ENCODE data around the gene TRIM60.
"Not testable (repeated sequence)": the region's sequence is repeated elsewhere in the genome, so short reads cannot be mapped to it uniquely, and the experiment has no call there.

DNA sequence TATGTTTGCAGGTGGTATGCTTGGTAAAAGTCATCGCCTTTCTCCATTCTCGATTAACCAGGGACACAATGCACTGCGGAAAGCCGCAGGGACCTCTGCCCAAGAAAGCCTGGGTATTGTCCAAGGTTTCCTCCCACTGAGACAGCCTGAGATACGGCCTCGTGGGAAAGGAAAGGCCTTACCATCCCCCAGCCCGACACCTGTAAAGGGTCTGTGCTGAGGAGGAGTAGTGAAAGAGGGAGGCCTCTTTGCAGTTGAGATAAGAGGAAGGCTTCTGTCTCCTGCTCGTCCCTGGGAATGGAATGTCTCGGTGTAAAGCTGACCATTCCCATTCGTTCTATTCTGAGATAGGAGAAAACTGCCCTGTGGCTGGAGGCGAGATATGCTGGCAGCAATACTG lies 41.5 kb downstream of the TRIM60 start:
- TF ChIP-seq EZH2 (IDR thresholded peaks at IDR 0.05; ENCODE audit: insufficient read depth, low read length) = not testable (repeated sequence)
- TF ChIP-seq, protein P1, sequence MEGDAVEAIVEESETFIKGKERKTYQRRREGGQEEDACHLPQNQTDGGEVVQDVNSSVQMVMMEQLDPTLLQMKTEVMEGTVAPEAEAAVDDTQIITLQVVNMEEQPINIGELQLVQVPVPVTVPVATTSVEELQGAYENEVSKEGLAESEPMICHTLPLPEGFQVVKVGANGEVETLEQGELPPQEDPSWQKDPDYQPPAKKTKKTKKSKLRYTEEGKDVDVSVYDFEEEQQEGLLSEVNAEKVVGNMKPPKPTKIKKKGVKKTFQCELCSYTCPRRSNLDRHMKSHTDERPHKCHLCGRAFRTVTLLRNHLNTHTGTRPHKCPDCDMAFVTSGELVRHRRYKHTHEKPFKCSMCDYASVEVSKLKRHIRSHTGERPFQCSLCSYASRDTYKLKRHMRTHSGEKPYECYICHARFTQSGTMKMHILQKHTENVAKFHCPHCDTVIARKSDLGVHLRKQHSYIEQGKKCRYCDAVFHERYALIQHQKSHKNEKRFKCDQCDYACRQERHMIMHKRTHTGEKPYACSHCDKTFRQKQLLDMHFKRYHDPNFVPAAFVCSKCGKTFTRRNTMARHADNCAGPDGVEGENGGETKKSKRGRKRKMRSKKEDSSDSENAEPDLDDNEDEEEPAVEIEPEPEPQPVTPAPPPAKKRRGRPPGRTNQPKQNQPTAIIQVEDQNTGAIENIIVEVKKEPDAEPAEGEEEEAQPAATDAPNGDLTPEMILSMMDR (IDR thresholded peaks at IDR 0.05; ENCODE audit: insufficient read depth, low read depth, low read length) = not testable (repeated sequence)
